ENCODE measurements around the gene TXNRD1.

The TXNRD1 gene

GRCh38 chr12:104350211-104351056 is 134.9 kb downstream of the TXNRD1 start:
- DNase-seq (ENCODE audit: low read depth): no peak

- DNase-seq (ENCODE audit: low read depth): no peak
Observed at GRCh38 chr12:104351057-104351983, 135.7 kb downstream of the TXNRD1 start.

- DNase-seq (ENCODE audit: low read depth): no peak
Observed at GRCh38 chr12:104352106-104352713, 136.6 kb downstream of the TXNRD1 start.

GRCh38 chr12:104353012-104353981 is 137.7 kb downstream of the TXNRD1 start:
- no peak for DNase-seq (ENCODE audit: low read depth)

GRCh38 chr12:104354167-104354867 is 138.7 kb downstream of the TXNRD1 start:
- DNase-seq (ENCODE audit: low read depth): no peak

DNA sequence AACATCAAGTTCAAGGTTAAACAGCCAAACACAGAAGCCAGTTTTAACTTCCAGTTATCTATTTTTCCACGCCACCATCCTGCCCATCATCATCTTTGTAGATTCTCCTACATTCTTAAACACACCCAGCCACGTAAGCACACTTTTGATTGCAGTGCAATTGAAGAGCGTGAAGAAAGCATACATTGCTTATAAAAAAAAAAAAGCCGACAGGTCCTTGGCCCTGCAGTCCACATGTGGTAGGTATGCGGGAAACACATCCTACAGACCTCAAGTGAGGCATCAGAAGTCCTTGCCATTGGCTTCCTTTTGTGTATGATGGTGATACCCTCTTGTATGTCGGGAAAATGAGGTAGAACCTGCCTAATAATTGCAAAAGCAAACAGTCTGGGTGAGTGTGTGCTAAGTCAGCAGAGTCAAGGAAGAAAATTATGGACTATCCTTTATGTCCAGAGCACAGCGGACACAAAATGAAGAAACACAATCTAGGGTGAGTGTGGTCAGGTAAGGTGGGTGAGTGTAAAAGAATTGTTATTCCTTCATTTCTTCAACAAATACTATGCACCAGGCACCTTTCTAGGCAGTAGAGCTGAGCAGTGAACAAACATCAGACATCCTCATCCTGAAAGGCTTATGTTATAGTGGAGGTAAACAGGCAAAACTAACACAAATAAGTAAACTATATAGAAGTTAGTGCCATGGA is 139.4 kb downstream of the TXNRD1 start:
- DNase-seq (ENCODE audit: low read depth): no peak

GRCh38 chr12:104355630-104356029 is 140.1 kb downstream of the TXNRD1 start:
- DNase-seq (ENCODE audit: low read depth): no peak

GRCh38 chr12:104356231-104357115 is 140.9 kb downstream of the TXNRD1 start:
- no peak for DNase-seq (ENCODE audit: low read depth)

DNA sequence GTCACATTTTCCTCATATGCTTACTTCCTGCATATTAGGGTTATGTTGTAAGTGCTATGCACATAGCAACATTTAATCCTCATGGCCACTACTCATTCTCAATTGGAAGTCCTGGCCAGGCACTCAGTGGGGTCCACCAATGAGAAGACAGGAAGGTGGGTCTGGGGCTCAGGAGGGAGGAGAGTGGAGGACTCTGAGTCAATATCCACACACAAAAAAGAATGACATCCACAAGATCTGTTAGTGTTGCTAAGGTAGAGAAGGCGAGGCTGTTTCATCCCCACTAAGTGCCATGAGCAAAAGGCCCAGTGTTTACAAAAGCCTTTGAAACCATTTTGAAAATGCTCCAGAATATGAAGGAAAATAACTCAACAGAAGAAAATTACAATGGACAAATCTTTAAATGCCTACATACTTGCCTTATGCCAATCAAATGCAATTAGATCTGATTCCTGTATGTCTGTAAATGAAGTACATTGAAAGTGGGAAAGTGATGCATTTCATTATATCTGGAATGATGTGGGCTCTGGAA is 141.9 kb downstream of the TXNRD1 start:
- no peak for DNase-seq (ENCODE audit: low read depth)

- DNase-seq (ENCODE audit: low read depth): no peak
Observed at GRCh38 chr12:104358353-104359003, 142.9 kb downstream of the TXNRD1 start.

DNA sequence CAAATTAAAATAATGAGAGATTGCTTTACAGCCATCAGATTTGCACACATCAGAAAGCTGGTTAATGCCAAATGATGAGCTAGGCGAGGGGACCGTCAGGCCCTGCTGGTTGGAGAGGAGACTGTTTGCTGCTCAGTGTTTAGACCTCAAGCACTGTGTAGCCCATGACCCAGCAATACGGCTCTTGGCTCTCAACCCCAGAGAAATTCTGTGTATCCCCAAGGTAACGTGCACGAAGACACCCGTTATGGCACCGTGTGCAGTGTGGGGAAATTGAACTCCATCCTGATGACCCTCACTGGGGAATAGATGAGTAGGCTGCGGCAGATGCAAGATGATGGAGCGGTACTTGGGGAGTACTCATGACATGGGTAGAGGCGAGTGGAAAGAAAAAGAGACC is 143.6 kb downstream of the TXNRD1 start:
- no peak for DNase-seq (ENCODE audit: low read depth)

GRCh38 chr12:104360157-104360556 is 144.6 kb downstream of the TXNRD1 start:
- no peak for DNase-seq (ENCODE audit: low read depth)

GRCh38 chr12:104360983-104361707 is 145.6 kb downstream of the TXNRD1 start:
- DNase-seq (ENCODE audit: low read depth): no peak

DNA sequence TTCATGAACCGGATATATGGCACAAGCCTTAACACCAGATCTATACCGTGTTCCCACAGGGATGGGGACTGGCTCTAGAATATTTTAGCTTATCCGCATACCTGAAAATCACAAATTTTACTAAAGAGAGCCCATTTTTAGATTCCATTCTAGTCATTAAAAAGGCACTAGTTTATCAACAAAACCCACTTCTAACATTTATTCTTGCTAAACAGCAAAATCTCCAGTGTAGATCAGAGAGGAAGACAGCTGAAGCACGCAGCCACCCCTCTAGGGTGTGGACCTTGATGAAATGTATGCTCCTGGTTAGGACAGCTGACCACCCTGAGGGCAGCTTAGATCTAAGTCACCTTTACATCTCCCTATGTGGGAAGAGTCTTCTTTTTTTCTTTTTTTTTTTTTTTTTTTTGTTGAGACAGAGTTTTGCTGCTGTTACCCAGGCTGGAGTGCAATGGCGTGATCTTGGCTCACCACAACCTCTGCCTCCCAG is 150.4 kb downstream of the TXNRD1 start:
- DNase-seq (ENCODE audit: low read depth): no peak

DNA sequence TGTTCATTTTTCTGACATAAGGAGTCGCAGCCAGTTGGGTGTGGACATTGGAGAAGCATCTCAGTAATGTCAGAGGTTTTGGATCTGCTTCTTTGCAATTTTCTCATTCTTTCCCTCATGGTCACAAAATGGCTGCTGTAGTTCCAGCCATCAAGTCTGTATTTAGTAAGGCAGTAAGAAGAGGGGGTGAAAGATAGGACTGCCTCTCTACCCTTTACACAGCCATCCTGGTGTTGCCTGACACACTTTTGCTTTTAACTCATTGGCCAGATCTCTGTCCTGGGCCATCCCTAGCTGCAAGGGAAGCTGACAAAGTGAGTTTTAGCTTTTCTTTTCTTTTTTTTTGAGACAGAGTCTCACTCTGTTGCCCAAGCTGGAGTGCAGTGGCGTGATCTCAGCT is 154.1 kb downstream of the TXNRD1 start:
- DNase-seq (ENCODE audit: low read depth): no peak

DNA sequence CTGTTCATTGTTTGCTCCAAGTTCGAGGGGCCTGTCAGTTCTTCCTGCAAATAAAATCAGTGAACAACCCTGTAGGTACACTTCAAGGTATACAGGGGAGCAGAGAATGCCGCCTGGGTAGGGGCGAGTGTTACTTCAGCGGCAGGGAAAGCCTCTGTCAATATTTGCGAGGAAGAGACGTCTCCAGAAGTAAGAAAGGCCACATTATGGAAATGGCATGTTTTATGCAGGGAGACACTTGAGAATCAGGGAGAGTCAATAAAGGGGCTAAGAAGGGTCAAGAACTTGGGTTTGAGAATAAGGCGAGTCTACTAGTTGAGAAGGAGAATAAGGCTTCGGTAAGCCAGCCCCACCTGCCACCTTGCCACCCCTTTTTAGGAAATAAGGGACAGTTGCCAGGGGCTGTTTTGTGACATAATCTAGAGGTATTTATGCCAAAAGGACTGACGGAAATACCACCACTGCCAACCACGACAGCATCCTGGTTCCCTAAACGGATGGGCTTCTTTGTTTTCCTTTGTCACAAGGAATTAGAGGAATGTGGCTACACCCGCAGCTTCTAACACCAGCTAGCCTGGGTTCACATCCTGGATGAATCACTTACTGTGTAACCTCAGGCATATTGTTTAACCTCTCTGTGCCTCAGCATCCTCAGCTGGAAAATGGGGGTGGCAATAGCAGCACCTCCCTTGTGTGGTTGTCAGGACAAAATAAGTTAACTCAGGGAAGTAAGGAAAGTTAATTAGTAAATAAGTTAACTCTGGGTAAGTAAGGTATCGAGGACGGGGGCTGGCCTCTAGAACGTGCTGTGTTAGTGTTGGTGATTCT is 155.7 kb downstream of the TXNRD1 start:
- DNase-seq (ENCODE audit: low read depth): no peak

Measured in stimulated activated CD8-positive, alpha-beta memory T cell treated with anti-CD3 and anti-CD28 coated beads, Interleukin-15, amount 100 ng/mL, for 24 hours (primary cell).